GM18526 (cell line): ENCODE data around the gene IQCE.

Experiments
- POLR2A ChIP-seq: IDR thresholded peaks from 3 replicates; pipeline ENCODE4 v1.6.1; 2011; ENCODE audit not compliant: insufficient read length; ENCODE audit errors: extremely low read depth

Gene IQCE

DNA sequence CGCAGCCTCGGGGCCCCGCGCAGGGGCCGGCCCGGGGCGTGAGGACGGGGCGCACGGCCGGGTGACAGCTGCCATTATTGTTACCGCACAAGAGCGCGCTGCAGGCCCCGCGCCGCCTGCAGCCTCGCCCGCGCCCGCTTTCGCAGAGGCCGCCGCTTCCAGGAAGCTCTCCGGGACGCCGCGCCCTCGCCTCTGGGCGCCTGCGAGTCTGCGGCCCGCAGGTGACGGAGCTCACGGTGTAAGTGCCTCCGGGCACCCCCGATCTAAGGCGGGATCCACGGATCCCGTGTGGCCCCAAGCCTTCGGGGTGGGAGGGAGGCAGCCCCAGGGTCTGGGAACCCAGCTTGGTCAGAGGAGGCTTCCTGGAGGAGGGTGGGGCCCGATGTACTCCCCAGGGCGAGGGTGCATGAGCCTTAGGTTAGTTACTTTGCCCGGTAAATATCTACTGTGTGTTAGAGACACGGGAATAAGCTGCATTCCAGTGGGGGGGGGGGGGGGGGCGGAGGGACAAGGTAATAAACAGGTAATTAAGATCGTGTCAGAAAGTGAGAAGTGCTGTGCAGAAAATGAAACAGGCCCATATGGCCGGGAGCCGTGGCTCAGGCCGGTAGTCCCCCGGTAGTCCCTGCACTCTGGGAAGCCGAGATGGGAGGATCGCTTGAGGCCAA is 638 bp downstream of the IQCE start:
- TF ChIP-seq POLR2A, result no peak

DNA sequence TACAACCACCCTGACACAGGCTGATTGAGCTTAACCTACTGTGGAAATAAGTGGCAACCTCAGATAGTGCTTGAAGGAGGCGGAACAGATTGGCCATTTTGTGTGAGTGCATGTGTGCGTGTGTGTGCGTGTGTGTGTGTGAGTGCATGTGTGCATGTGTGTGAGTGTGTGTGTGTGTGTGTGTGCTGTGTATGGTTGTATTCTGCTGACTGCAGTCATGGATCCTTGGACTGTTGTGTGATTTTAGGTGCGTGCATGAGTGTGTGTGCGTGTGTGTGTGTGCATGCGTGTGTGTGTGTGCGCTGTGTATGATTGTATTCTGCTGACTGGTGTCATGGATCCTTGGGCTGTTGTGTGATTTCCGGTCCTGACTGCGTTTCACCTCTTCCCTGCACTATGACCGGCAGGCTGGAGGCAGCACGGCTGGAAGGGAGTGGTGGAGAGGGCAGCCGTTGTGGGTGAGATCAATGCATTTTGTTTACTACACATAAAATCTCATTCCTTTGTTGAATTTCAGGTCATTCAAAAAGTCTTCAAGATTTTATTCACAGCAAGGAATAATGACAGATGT is 6.3 kb downstream of the IQCE start:
- TF ChIP-seq POLR2A, result no peak

DNA sequence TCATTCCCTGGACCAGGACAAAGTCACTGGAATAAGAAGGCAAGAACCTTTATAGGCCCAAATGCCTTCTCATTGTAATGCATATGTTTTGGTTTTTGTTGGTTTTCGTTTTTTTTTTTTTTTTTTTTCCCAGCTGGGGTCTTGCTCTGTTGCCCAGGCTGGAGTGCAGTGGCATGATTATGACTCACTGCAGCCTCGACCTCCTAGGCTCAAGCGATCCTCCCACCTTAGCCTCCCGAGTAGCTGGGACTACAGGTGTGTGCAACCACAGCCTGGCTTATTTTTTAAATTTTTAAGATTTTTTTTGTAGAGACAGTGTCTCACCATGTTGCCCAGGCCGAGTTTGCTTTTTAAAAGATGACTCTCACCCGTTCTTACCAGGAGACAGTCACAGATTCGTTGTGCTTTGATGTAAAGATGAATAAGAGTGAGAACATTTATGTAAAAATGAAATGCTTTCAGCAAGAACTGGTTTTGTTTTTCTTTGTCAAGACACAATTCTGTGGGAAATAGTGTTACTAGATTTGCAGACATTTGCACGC is 7.6 kb downstream of the IQCE start:
- TF ChIP-seq POLR2A, result no peak

DNA sequence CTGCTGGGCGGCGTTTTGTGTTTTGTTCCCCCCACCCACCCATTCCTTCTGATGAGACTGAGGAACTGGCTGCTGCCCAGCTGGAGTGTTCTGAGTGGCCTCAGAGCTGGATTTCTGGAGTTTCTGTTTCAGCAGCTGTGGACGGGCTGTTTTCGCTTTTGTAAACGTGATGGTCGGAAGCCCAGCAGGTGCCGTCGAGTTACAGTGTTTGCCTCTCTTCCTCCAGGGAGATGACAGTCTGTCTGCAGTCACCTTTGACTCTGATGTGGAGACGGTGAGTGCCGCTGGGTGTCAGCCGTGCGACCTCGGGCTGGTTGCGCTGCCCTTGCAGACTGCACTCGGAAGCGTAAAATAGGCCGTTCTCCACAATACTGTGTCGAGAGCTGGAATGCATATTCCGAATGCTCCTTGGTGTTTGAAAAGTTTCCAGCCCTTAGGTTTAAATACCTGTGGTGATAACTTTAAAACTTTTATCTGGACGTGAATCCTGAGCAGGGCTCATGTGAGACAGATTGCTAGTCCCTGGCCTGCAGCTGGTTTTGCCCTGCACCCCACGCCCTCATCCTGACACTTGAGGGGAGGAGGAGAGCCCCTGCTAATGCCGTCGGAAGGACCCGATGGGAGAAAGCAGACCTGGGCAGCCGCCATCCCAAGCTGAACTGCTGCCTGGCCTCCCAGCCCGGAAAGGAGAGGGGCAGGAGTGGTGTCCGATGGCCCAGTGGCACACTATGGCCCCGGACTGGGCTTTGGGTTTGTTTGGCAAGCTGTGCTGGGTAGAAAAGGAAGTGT is 8.3 kb downstream of the IQCE start:
- no peak for TF ChIP-seq POLR2A

DNA sequence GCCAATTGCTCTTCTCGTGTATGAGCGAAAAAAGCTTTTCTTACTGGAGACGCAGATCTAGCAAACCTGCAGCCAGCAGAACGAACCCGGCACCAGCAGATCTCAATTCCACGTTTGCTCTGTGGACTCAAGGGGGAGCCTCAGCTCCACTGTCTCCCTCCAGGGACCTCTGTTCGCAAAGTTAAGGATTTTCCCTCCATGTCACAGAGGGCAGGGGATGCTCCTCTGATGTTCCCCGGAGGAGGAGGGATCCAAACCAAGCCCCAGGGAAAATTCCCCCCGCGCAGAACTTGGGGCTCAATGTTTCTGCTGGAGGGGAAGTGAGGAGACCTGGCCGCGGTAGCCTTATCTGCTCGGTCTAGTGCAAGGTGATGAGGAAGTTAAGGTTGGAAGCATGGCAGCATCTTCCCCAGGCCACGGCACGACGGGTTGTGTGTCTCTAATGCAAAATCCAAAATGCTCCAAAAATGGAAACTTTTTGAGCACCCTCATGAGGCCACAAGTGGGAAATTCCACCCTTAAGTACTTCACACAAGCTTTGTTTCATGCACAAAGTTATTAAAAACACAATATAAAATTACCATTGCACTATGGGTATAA is 9.0 kb downstream of the IQCE start:
- TF ChIP-seq POLR2A, result no peak

DNA sequence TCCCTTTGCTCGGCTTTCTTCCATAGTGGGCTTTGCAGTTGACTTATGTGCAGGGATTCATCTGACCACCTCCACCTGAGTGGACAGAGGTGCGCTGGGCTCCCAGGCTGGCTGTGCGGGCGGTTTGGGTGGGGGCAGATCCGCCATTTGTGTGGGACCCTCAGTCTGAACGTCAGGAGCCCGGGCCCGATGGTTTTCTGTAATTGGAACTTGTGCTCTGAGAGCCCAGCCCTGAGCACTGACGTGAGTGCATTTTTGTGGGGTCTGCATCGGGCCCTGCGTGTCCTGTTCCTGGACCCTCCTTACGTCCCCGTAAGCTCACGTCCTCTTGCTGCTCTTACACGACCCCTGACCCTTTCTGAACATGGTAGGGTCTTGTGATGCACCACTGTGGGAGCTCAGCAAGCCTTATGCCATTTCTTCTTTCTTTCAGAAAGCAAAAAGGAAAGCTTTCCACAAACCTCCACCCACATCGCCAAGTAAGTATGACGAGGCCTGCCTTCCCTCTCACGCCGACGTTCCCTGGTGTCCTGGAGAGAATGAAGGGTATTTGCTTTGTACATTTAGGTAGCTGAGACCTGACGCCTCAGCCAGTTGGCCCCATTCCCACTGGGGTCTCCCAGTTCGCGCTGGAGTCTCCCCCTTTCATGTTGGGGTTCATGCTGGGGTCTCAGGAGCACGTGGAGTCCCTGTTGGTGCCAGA is 9.9 kb downstream of the IQCE start:
- TF ChIP-seq POLR2A, result no peak

DNA sequence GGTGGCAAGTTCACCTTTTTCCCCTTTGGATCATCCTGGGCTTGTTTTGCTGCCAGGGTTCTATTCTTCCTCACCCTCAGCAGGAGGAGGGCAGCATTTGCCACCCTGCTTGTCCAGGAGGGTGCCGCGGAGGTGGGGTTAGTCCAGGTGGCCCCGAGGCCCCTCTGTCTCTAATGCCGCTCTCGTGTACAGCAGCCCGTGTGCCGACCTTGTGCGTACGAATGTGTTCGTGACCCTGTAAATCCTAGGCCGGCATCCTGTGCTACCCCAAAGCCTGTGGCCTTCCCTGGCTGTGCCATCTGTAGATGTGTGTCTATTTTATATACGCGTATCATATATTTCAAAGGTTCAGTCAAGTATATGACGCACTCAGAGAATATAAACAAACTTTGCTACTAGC is 10.6 kb downstream of the IQCE start:
- TF ChIP-seq POLR2A, result no peak

DNA sequence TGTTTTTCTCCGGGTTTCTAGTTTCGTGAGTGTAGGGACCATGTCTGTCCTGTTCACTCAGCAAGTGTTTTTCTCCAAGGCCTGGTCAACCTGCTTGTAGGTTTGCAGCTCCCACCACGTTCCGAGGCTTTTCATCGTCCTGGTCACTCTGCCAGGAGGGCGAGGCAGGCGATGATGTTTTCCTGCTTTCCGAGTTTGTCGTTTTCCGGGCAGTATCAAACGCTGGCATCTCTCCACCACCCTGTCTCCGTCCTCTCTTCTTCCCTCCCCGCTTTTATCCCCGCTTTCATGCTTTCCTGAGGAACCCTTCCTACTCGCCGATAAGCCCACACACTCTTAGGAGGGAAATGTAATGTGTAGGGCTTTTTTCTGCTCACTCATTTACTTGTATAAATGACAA is 11.2 kb downstream of the IQCE start:
- TF ChIP-seq POLR2A, result no peak

DNA sequence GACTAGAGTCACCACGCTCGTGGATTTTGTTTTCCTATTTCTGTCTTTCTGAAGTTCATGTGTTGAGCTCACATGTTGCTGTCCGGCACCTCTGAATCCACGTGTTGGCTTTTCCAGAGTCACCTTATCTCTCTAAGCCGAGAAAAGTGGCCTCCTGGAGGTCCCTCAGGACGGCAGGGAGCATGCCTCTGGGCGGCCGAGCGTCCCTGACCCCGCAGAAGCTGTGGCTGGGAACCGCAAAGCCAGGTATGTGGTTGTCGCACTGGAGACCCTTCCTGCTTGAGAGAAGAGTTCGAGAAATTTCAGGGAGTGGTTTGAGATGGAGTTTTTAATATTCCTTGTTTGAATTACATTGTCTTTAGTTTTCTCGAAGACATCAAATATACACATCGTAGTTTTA is 12.6 kb downstream of the IQCE start:
- no peak for TF ChIP-seq POLR2A

DNA sequence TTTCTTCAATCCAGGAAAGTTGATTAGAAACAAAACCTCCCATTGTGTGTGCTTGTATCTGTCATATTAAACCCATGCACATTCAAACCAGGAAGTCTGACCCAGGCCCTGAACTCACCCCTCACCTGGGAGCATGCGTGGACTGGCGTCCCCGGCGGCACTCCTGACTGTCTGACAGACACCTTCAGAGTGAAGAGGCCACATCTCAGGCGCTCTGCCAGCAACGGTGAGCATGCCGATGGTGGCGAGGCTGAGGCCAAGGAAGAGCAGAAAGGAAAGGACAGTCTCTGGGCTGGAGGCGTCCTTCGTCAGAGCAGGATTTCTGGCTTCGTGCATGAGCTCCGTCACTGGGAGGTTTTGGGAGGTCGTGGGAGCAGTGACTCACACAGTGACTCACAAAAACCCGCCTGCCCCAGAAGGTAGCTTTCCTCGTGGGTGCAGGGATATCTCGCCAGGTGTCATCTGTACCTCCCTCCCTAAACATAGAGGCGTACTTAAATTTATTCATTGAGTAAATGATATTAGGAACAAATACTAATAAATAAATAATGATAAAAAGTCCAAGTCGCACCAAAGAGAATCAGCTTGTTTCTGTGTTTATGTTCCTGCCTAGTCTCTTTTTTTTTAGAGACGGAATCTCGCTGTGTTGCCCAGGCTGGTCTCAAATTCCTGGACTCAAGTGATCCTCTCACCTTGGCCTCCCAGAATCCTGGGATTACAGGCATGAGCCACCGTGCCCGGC is 13.5 kb downstream of the IQCE start:
- TF ChIP-seq POLR2A, result no peak

DNA sequence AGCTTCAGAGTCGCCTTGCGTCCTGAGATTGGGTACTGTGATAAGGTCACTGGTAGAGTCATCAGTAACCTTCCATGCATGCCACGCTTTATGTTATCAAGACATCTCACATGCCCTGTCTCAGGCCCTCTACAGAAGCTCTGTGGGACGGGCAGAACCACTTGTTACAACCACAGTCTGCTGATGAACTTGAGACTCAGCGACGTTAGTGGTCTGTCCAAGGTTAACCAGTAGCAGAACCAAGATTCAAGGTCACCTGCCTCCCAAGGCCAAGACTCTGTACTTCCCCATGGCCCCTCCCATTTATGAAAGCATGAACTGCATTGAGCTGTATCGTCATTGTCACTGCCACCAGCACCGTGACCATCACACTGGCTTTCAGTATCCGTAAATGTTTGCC is 15.0 kb downstream of the IQCE start:
- TF ChIP-seq POLR2A, result no peak

DNA sequence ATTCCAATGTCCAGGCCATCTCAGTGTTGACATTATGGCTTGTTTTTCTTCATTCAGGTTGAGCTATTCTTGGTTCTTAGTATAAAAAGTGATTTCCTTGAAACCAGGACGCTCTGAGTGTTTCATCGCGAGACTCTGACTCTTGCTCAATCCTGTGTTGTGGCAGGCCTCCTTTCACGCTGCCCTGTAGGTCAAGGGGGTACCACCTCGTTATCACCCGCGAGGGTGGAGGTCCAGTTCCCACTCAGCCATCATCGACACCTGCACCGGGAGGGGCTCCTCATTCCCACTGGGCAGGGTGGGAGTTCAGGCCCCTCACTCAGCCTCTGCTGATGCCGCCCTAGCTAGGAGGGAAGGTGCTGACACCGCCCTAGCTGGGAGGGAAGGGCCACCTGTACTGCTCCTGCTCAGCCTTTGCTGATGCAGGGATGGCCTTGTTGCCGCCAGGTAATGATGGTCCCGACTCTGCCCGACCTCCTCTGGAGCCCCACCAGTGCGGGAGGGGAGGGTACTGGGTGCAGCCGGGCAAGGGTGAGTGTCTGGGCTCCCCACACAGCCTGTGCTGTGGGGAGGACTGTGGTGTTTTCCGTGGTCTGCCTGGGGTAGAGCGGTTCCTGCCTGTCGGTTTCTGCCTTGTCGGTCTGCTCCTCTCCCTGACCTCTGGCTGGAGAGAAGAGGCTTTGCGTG is 16.4 kb downstream of the IQCE start:
- TF ChIP-seq POLR2A, result no peak

DNA sequence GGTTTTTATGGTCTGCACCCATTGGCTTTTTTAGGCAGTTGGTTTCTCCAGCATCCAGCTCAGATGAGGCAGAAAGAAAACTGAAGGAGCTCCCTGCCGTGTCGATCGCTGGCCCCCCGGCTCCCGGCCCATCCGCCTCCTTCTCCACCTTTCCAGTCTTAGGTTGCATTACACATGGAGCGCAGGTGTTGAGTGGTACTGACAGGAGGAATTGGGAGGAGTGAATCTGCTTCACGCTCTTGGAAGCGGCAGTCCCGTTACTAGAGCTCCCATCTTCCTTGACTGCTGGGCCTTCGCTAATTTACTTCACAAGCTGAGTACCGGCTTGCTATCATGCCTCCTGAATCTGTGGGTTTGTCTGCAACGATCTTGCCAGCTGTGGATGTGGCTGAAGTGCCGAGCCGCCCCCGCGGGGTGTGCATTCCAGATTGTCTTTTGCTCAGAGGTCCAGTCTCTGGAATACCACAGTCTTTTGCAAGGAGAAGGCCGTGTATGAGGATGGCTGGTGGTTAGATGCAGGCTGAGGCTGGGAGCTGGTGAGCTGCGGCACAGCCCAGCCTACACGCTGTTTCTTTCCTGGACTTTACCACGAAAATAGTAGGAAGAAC is 17.1 kb downstream of the IQCE start:
- TF ChIP-seq POLR2A, result no peak

DNA sequence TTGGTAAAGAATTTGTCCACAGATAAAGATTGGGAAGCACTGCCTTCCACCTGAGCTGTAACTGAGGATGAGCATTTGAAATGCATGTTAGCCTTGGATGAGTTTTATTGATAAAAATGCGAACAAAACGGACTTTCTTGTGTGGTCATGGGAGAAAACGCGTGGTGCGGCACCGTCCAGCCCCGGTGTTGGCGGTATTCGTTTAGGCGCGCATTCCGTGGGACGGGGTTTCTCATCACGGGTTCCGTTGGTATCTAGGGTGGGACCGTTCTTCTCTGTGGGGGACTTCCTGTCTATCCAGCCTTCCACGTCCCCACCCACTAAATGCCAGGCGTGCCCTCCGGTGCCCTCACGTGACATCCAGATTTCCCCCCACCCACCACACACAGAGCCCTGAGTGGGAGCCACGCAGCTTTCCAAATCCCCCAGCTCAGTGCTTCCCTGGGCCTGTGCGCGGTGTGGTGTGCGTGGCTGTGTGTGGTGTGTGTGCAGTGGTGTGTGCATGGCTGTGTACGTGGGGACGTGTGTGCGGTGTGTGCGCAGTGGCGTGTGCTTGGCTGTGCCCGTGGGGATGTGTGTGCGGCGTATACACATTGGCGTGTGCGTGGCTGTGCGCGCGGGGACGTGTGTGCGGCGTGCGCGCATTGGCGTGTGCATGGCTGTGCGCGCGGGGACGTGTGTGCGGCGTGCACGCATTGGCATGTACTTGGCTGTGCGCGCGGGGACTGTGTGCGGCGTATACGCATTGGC is 18.1 kb downstream of the IQCE start:
- no peak for TF ChIP-seq POLR2A
